HEK293 (cell line): ENCODE measurements around the gene CACNA1G.

ENCODE experiments used
- CTCF ChIA-PET: fragments of 350-600 bp; formaldehyde crosslinking; extraction: SDS; loops from one replicate; lab custom pipeline; 2021; ENCODE audit warnings: antibody characterized with exemption; lab: Yijun Ruan, JAX
- POLR2A ChIA-PET: fragments of 300-600 bp; formaldehyde crosslinking; extraction: SDS; loops from one replicate; lab custom pipeline; 2020; ENCODE audit warnings: antibody characterized with exemption, inconsistent platforms; lab: Yijun Ruan, JAX
- H3K27ac ChIP-seq: fragments of 200-500 bp; sonication (Bioruptor generic); 2 replicates; pipeline ENCODE4 v1.5.1; 2014; ENCODE audit warnings: low read depth, low read length, control low read depth, inconsistent platforms; ENCODE audit errors: extremely low read depth
- H3K36me3 ChIP-seq, 2 experiments: fragments of 200-500 bp in 1 of 2; sonication (Bioruptor generic) in 1 of 2; 1 replicate in 1 of 2; 2 replicates in 1 of 2; pipeline ENCODE4 v1.5.1; 2014 to 2017; ENCODE audit warnings: inconsistent platforms in 2 of 2, low read length in 2 of 2; ENCODE audit not compliant: control insufficient read depth in 2 of 2, insufficient read depth in 1 of 2
- H3K4me1 ChIP-seq: fragments of 200-500 bp; sonication (Bioruptor generic); 2 replicates; pipeline ENCODE4 v1.5.1; 2014; ENCODE audit warnings: mild to moderate bottlenecking, low read length, inconsistent platforms; ENCODE audit not compliant: control insufficient read depth, insufficient read depth
- H3K4me3 ChIP-seq: 2 replicates; pipeline ENCODE4 v1.5.1; 2011; ENCODE audit warnings: low read depth, mild to moderate bottlenecking, control low read depth, low read length, moderate library complexity
- H3K9me3 ChIP-seq: fragments of 200-500 bp; sonication (Bioruptor generic); 2 replicates; pipeline ENCODE4 v1.5.1; 2014; ENCODE audit warnings: low read depth, low read length, inconsistent platforms; ENCODE audit not compliant: control insufficient read depth, insufficient read depth
- GLI4 ChIP-seq: fragments of 450-650 bp; formaldehyde crosslinking; IDR thresholded peaks from 2 replicates; pipeline ENCODE4 v1.5.1; 2016; ENCODE audit warnings: missing biosample characterization, missing genetic modification characterization
- GLIS2 ChIP-seq: fragments of 450-650 bp; formaldehyde crosslinking; IDR thresholded peaks from 2 replicates; pipeline ENCODE4 v1.5.1; 2016; ENCODE audit warnings: missing biosample characterization, missing genetic modification characterization
- KLF17 ChIP-seq: fragments of 450-650 bp; formaldehyde crosslinking; IDR thresholded peaks from 2 replicates; pipeline ENCODE4 v1.5.1; 2016; ENCODE audit warnings: missing biosample characterization, missing genetic modification characterization
- MYNN ChIP-seq: fragments of 450-650 bp; formaldehyde crosslinking; IDR thresholded peaks from 2 replicates; pipeline ENCODE4 v1.5.1; 2016; ENCODE audit warnings: missing biosample characterization, missing genetic modification characterization, borderline replicate concordance
- PATZ1 ChIP-seq: fragments of 450-650 bp; formaldehyde crosslinking; IDR thresholded peaks from 2 replicates; pipeline ENCODE4 v1.5.1; 2016; ENCODE audit warnings: missing biosample characterization, missing genetic modification characterization
- ZBTB21 ChIP-seq: fragments of 450-650 bp; formaldehyde crosslinking; IDR thresholded peaks from 2 replicates; pipeline ENCODE4 v1.5.1; 2017; ENCODE audit warnings: missing biosample characterization, missing genetic modification characterization
- ZBTB48 ChIP-seq: fragments of 450-650 bp; formaldehyde crosslinking; IDR thresholded peaks from 2 replicates; pipeline ENCODE4 v1.5.1; 2016; ENCODE audit warnings: missing biosample characterization, missing genetic modification characterization
- ZEB2 ChIP-seq: fragments of 450-650 bp; formaldehyde crosslinking; IDR thresholded peaks from 2 replicates; pipeline ENCODE4 v1.5.1; 2016; ENCODE audit warnings: missing biosample characterization, missing genetic modification characterization
- ZFP3 ChIP-seq: fragments of 450-650 bp; formaldehyde crosslinking; IDR thresholded peaks from 2 replicates; pipeline ENCODE4 v1.5.1; 2016; ENCODE audit warnings: low read depth, missing biosample characterization, missing genetic modification characterization
- ZFP69B ChIP-seq: fragments of 450-650 bp; formaldehyde crosslinking; IDR thresholded peaks from 2 replicates; pipeline ENCODE4 v1.5.1; 2016; ENCODE audit warnings: missing biosample characterization, missing genetic modification characterization
- ZIC2 ChIP-seq: fragments of 450-650 bp; formaldehyde crosslinking; IDR thresholded peaks from 2 replicates; pipeline ENCODE4 v1.5.1; 2016; ENCODE audit warnings: missing biosample characterization, missing genetic modification characterization
- ZNF10 ChIP-seq: fragments of 450-650 bp; formaldehyde crosslinking; IDR thresholded peaks from 2 replicates; pipeline ENCODE4 v1.5.1; 2017; ENCODE audit warnings: missing biosample characterization, missing genetic modification characterization
- ZNF175 ChIP-seq: fragments of 450-650 bp; formaldehyde crosslinking; IDR thresholded peaks from 2 replicates; pipeline ENCODE4 v1.5.1; 2016; ENCODE audit warnings: missing biosample characterization, missing genetic modification characterization
- ZNF19 ChIP-seq: fragments of 450-650 bp; formaldehyde crosslinking; IDR thresholded peaks from 2 replicates; pipeline ENCODE4; 2016; ENCODE audit warnings: missing biosample characterization, missing genetic modification characterization, low read depth
- ZNF266 ChIP-seq: fragments of 450-650 bp; formaldehyde crosslinking; IDR thresholded peaks from 2 replicates; pipeline ENCODE4 v1.5.1; 2016; ENCODE audit warnings: missing biosample characterization, missing genetic modification characterization, low read depth
- ZNF350 ChIP-seq: fragments of 450-650 bp; formaldehyde crosslinking; IDR thresholded peaks from 2 replicates; pipeline ENCODE4 v1.5.0; 2017; ENCODE audit warnings: missing biosample characterization, mild to moderate bottlenecking, missing genetic modification characterization
- ZNF518A ChIP-seq: fragments of 450-650 bp; formaldehyde crosslinking; conservative IDR thresholded peaks from 2 replicates; pipeline ENCODE4 v1.5.1; 2016; ENCODE audit warnings: low read depth, missing biosample characterization, missing genetic modification characterization
- ZNF548 ChIP-seq: fragments of 450-650 bp; formaldehyde crosslinking; IDR thresholded peaks from 2 replicates; pipeline ENCODE4 v1.5.1; 2016; ENCODE audit warnings: missing biosample characterization, missing genetic modification characterization
- ZNF600 ChIP-seq: fragments of 450-650 bp; formaldehyde crosslinking; IDR thresholded peaks from 2 replicates; pipeline ENCODE4 v1.5.1; 2016; ENCODE audit warnings: missing biosample characterization, missing genetic modification characterization
- ZNF610 ChIP-seq: fragments of 450-650 bp; formaldehyde crosslinking; IDR thresholded peaks from 2 replicates; pipeline ENCODE4 v1.5.1; 2016; ENCODE audit warnings: missing biosample characterization, missing genetic modification characterization, borderline replicate concordance
- ZNF692 ChIP-seq: fragments of 450-650 bp; formaldehyde crosslinking; IDR thresholded peaks from 2 replicates; pipeline ENCODE4 v1.5.1; 2016; ENCODE audit warnings: missing biosample characterization, missing genetic modification characterization
- TF ChIP-seq, protein P1 (sequence below): fragments of 450-650 bp; formaldehyde crosslinking; IDR thresholded peaks from 2 replicates; pipeline ENCODE4 v1.5.1; 2017; ENCODE audit warnings: missing biosample characterization, missing genetic modification characterization
- TF ChIP-seq, protein P2 (sequence below): fragments of 450-650 bp; formaldehyde crosslinking; IDR thresholded peaks from 2 replicates; pipeline ENCODE4 v1.5.1; 2017; ENCODE audit warnings: missing biosample characterization, missing genetic modification characterization

Gene CACNA1G

GRCh38 chr17:50531428-50532025, 29.0 kb upstream of the CACNA1G start (continued):
- TF ChIP-seq KLF17 (tag by site-specific recombination) (no peak), ZFP69B (tag by site-specific recombination) (0 out of 2 replicates have a peak, but pooled peaks have one; percentile 34), ZNF19 (tag by site-specific recombination) (no peak), ZNF692 (tag by site-specific recombination) (peak; percentile 53; the same call in 1 of the 2 replicates), ZNF600 (tag by site-specific recombination) (0 out of 2 replicates have a peak, but pooled peaks have one; percentile 12), GLI4 (tag by site-specific recombination) (no peak), ZEB2 (0 out of 2 replicates have a peak, but pooled peaks have one; percentile 54), MYNN (tag by site-specific recombination) (no peak)
- TF ChIP-seq, protein P1, sequence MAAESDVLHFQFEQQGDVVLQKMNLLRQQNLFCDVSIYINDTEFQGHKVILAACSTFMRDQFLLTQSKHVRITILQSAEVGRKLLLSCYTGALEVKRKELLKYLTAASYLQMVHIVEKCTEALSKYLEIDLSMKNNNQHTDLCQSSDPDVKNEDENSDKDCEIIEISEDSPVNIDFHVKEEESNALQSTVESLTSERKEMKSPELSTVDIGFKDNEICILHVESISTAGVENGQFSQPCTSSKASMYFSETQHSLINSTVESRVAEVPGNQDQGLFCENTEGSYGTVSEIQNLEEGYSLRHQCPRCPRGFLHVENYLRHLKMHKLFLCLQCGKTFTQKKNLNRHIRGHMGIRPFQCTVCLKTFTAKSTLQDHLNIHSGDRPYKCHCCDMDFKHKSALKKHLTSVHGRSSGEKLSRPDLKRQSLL (tag by site-specific recombination), result no peak

GRCh38 chr17:50532452-50533024, 28.0 kb upstream of the CACNA1G start, which contains the start of gene EPN3:
EPN3 (plus strand) TSS chr17:50532735; CDS start chr17:50536557, 3,822 bp downstream.
- Histone ChIP-seq H3K9me3 (no peaks in the 10 kb centered on the region), H3K36me3 (no peaks in the 10 kb centered on the region), H3K4me3 (no peak within 1 kb of the TSS), H3K27ac (no peak within 1 kb of the TSS; the same call in 1 of the 2 replicates), H3K4me1 (peaks cover 19% of the 10 kb centered on the region)
- CTCF ChIA-PET, result interaction anchor here (0.6 kb wide), 1 partner anchor 17 kb away, joined by 4 read pairs; no protein-coding TSS in a partner anchor
- POLR2A ChIA-PET, result interaction anchor here (3.1 kb wide), 1 partner anchor 9 kb away, joined by 12 read pairs; no protein-coding TSS in a partner anchor
- TF ChIP-seq, protein P2, sequence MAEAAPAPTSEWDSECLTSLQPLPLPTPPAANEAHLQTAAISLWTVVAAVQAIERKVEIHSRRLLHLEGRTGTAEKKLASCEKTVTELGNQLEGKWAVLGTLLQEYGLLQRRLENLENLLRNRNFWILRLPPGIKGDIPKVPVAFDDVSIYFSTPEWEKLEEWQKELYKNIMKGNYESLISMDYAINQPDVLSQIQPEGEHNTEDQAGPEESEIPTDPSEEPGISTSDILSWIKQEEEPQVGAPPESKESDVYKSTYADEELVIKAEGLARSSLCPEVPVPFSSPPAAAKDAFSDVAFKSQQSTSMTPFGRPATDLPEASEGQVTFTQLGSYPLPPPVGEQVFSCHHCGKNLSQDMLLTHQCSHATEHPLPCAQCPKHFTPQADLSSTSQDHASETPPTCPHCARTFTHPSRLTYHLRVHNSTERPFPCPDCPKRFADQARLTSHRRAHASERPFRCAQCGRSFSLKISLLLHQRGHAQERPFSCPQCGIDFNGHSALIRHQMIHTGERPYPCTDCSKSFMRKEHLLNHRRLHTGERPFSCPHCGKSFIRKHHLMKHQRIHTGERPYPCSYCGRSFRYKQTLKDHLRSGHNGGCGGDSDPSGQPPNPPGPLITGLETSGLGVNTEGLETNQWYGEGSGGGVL, result peak; percentile 55
- TF ChIP-seq ZNF10 (tag by site-specific recombination) (no peak), ZNF266 (tag by site-specific recombination) (no peak), ZIC2 (peak; percentile 73), PATZ1 (tag by site-specific recombination) (0 out of 2 replicates have a peak, but pooled peaks have one; percentile 8), ZNF518A (no peak), GLIS2 (tag by site-specific recombination) (peak; percentile 67; the same call in 1 of the 2 replicates), ZNF350 (tag by site-specific recombination) (no peak), ZBTB21 (tag by site-specific recombination) (no peak), ZNF548 (tag by site-specific recombination) (no peak), ZBTB48 (tag by site-specific recombination) (no peak), ZNF175 (tag by site-specific recombination) (no peak), ZFP3 (no peak), ZNF610 (tag by site-specific recombination) (no peak)
